ENCODE results near the gene TAF4B.

GRCh38 chr18:26196605-26197004, 29.6 kb upstream of the TAF4B start:
- TF ChIP-seq EZH2phosphoT487 (IDR thresholded peaks at IDR 0.05; ENCODE audit: insufficient read depth, low read depth), result no peak
- no peak for TF ChIP-seq EZH2 (IDR thresholded peaks at IDR 0.05; ENCODE audit: insufficient read depth, poor library complexity, severe bottlenecking)
